CD8-positive, alpha-beta memory T cell (primary cell): ENCODE measurements around the gene F2RL2. TPM values are rescaled to one million over a fixed set of nuclear protein-coding genes. Genes with fewer than 3 reads are reported as not detected.

ENCODE experiments used
- CTCF ChIA-PET: fragments of 350-600 bp; sonication (Branson Sonifier 250); formaldehyde crosslinking; loops from one replicate; lab custom pipeline; 2021; ENCODE audit warnings: antibody characterized with exemption; lab: Charles Lee
- POLR2A ChIA-PET: fragments of 350-600 bp; sonication (Branson Sonifier 250); formaldehyde crosslinking; loops from one replicate; lab custom pipeline; 2021; ENCODE audit warnings: antibody characterized with exemption; lab: Charles Lee
- DNase-seq, 5 donors: peaks; one replicate each; pipeline versions ENCODE4 v3.0.0 to v3.0.0-alpha.2; 2020 to 2022; ENCODE audit warnings: mixed read lengths in 1 of 5
- H3K27ac ChIP-seq: one replicate; pipeline ENCODE4 v1.7.0; 2013; ENCODE audit warnings: low read depth, mild to moderate bottlenecking, low read length, moderate library complexity
- H3K27me3 ChIP-seq: 2 replicates; pipeline ENCODE4 v1.7.0; 2013; ENCODE audit warnings: low read length, mild to moderate bottlenecking; ENCODE audit not compliant: insufficient read depth, poor library complexity, severe bottlenecking
- H3K36me3 ChIP-seq: 2 replicates; pipeline ENCODE4 v1.7.0; 2013; ENCODE audit warnings: mild to moderate bottlenecking, low read length, moderate library complexity; ENCODE audit not compliant: insufficient read depth
- H3K4me1 ChIP-seq: 2 replicates; pipeline ENCODE4 v1.7.0; 2013; ENCODE audit warnings: mild to moderate bottlenecking, low read length, moderate library complexity; ENCODE audit not compliant: insufficient read depth
- H3K4me3 ChIP-seq: 2 replicates; pipeline ENCODE4 v1.7.0; 2013; ENCODE audit warnings: mild to moderate bottlenecking, low read length
- H3K9me3 ChIP-seq: 2 replicates; pipeline ENCODE4 v1.7.0; 2013; ENCODE audit warnings: mild to moderate bottlenecking, low read length
- H3K27ac Mint-ChIP-seq, 8 donors: one replicate each; pipeline ENCODE4 v1.8.0; 2020 to 2021; ENCODE audit warnings: mixed read lengths in 8 of 8, mild to moderate bottlenecking in 6 of 8, inconsistent platforms in 3 of 8, moderate library complexity in 3 of 8
- H3K27me3 Mint-ChIP-seq, 2 donors: one replicate each; pipeline ENCODE4 v1.8.0; 2020 to 2021; ENCODE audit warnings: mixed read lengths in 2 of 2, mild to moderate bottlenecking in 1 of 2, moderate library complexity in 1 of 2
- H3K36me3 Mint-ChIP-seq, 3 donors: one replicate each; pipeline ENCODE4 v1.8.0; 2020 to 2021; ENCODE audit warnings: mixed read lengths in 3 of 3, inconsistent platforms in 1 of 3, mild to moderate bottlenecking in 1 of 3
- H3K4me1 Mint-ChIP-seq, 3 donors: one replicate each; pipeline ENCODE4 v1.8.0; 2020 to 2021; ENCODE audit warnings: mixed read lengths in 3 of 3, inconsistent platforms in 1 of 3, mild to moderate bottlenecking in 1 of 3
- H3K4me3 Mint-ChIP-seq, 7 donors: one replicate each; pipeline ENCODE4 v1.8.0; 2020 to 2021; ENCODE audit warnings: mixed read lengths in 7 of 7, mild to moderate bottlenecking in 6 of 7, moderate library complexity in 4 of 7, inconsistent platforms in 2 of 7
- H3K9me3 Mint-ChIP-seq, 5 donors: one replicate each; pipeline ENCODE4 v1.8.0; 2020 to 2022; ENCODE audit warnings: mixed read lengths in 5 of 5, mild to moderate bottlenecking in 3 of 5, moderate library complexity in 2 of 5, inconsistent platforms in 1 of 5
- polyA plus RNA-seq: library from polyadenylated mRNA; unstranded; fragments of 300-500 nt; fragmentation: Illumina TruSeq; gene quantifications from one replicate; pipeline ENCODE4 v1.2.3, GENCODE V29; 2021
- total RNA-seq, 2 experiments: library from RNA; stranded (reverse); gene quantifications; one replicate each; pipeline ENCODE4 v1.2.3, GENCODE V29; 2021

The F2RL2 gene
- total and polyA plus RNA-seq, 3 experiments from 2014 or later: 0.15 to 0.49 TPM; not detected in 1

GRCh38 chr5:76660360-76660759 is 37.2 kb upstream of the F2RL2 start:
- Mint-ChIP-seq H3K36me3 (peaks cover 3 to 90% (median 37%) of the 10 kb centered on the region in 3 donors), H3K27me3 (no peaks in the 10 kb centered on the region), H3K9me3 (no peaks in the 10 kb centered on the region), H3K4me3 (no peak overlapping the region), H3K4me1 (peaks cover 0 to 2% (median 0%) of the 10 kb centered on the region in 3 donors), H3K27ac (no peak overlapping the region)
- DNase-seq: no peak
- CTCF ChIA-PET: interaction anchor here (1.0 kb wide), 1 partner anchor 115 kb away, joined by 3 read pairs; no protein-coding TSS in a partner anchor
- H3K4me1 ChIP-seq: no peaks in the 10 kb centered on the region
- H3K4me3 ChIP-seq: no peak overlapping the region
- POLR2A ChIA-PET: no interaction called here
- no peaks in the 10 kb centered on the region for H3K9me3 ChIP-seq
- H3K27ac ChIP-seq: no peak overlapping the region
- peaks cover 16% of the 10 kb centered on the region for H3K36me3 ChIP-seq
- no peaks in the 10 kb centered on the region for H3K27me3 ChIP-seq

DNA sequence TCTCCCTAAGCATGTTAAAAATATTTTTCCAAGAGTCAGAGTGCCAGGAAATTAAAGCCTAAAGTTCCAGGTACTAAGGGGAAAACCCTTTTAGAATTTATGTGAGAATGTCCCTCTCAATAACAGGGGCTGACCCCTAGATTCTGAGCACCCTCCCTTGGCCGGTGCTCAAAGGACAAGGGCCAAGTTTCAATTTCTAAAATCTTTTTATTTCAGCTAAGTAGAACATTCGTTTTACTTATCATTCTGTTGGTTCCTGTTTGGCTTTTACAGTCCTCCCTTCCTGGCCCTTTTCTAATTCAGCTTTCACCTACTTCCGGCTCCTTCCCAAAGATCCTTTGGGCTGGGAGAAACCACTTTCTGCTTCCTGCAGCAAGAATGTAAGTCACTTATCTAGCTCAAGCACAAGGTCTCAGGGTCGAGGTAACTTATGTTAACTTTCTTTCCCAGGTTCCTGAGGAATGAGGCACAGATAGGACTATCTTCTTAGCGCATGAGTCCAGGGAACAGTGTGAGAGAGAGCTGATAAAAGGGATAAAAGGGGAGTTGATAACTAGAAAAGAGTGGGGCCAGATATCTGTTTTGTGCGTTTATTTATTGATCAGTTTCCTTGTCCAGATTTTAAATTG is 34.6 kb upstream of the F2RL2 start:
- ChIA-PET CTCF (interaction anchor here (0.8 to 2.2 kb wide), 2 partner anchors 10 to 117 kb away, joined by 3 to 6 read pairs; no protein-coding TSS in a partner anchor), POLR2A (no interaction called here)
- no peak for DNase-seq
- Mint-ChIP-seq H3K27ac (peak overlapping the region in 2 of 8 donors; percentile 57 to 58), H3K4me1 (peaks cover 0 to 2% (median 0%) of the 10 kb centered on the region in 3 donors), H3K4me3 (no peak overlapping the region), H3K9me3 (no peaks in the 10 kb centered on the region), H3K36me3 (peaks cover 3 to 87% (median 42%) of the 10 kb centered on the region in 3 donors), H3K27me3 (no peaks in the 10 kb centered on the region)
- no peaks in the 10 kb centered on the region for H3K4me1 ChIP-seq
- H3K27me3 ChIP-seq: no peaks in the 10 kb centered on the region
- H3K4me3 ChIP-seq: no peak overlapping the region
- H3K27ac ChIP-seq: peak overlapping the region; percentile 5
- peaks cover 20% of the 10 kb centered on the region for H3K36me3 ChIP-seq
- H3K9me3 ChIP-seq: no peaks in the 10 kb centered on the region

- H3K27me3 ChIP-seq: no peaks in the 10 kb centered on the region
- DNase-seq: no peak
- H3K27ac Mint-ChIP-seq: peak overlapping the region in 2 of 8 donors; percentile 47 to 78
Observed at GRCh38 chr5:76657091-76657490, 33.9 kb upstream of the F2RL2 start.

DNA sequence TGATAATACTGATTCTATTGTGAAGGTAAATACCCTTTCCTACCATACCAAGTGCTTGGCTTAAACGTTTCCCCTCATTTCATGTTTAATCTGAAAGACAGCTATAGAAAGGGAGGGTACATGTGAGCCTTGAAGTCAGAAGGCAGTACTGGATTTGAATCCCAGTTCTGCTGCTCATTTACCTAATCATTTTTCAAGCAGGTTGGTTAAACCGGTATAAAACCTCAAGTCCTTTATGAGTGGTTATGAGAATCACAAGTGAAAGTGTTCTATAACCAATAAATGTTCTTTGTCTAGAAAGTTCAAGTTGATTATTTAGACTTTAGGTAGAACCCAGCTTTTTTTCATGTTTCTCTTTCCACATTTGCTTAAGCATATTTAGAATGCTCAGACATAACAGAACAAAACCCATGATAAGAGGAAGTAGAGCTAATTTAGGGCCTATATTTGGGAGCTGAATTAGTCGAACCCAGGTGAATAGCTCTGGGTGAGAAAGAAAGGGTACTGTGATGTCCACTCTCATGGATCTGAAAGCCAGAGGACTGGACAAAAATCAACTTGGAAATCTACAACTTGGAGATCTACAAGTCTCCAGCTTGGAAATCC is 29.7 kb upstream of the F2RL2 start:
- peaks cover 10 to 14% (median 12%) of the 10 kb centered on the region in 5 donors for H3K9me3 Mint-ChIP-seq
- Histone ChIP-seq H3K4me3 (no peak overlapping the region), H3K9me3 (peaks cover 4% of the 10 kb centered on the region), H3K36me3 (peaks cover 28% of the 10 kb centered on the region), H3K27me3 (no peaks in the 10 kb centered on the region), H3K4me1 (no peaks in the 10 kb centered on the region), H3K27ac (no peak overlapping the region)
- CTCF ChIA-PET: interaction anchor here (0.6 to 1.0 kb wide), 2 partner anchors 12 to 1348 kb away, joined by 3 read pairs; no protein-coding TSS in a partner anchor
- DNase-seq: no peak
- peaks cover 25 to 84% (median 36%) of the 10 kb centered on the region in 3 donors for H3K36me3 Mint-ChIP-seq
- H3K4me3 Mint-ChIP-seq: no peak overlapping the region
- POLR2A ChIA-PET: no interaction called here
- no peaks in the 10 kb centered on the region for H3K27me3 Mint-ChIP-seq
- H3K27ac Mint-ChIP-seq: peak overlapping the region in 4 of 8 donors; percentile 29 to 61 (median 55)
- H3K4me1 Mint-ChIP-seq: peaks cover 0 to 2% (median 0%) of the 10 kb centered on the region in 3 donors

More at GRCh38 chr5:76657091-76657490, 33.9 kb upstream of the F2RL2 start:
- H3K4me3 ChIP-seq: no peak overlapping the region
- no peak overlapping the region for H3K27ac ChIP-seq
- H3K4me1 ChIP-seq: no peaks in the 10 kb centered on the region
- CTCF ChIA-PET: interaction anchor here (1.5 kb wide), 1 partner anchor 117 kb away, joined by 4 read pairs; no protein-coding TSS in a partner anchor
- no peaks in the 10 kb centered on the region for H3K9me3 ChIP-seq
- peaks cover 3 to 87% (median 36%) of the 10 kb centered on the region in 3 donors for H3K36me3 Mint-ChIP-seq
- peaks cover 27% of the 10 kb centered on the region for H3K36me3 ChIP-seq
- no peaks in the 10 kb centered on the region for H3K9me3 Mint-ChIP-seq
- no peaks in the 10 kb centered on the region for H3K4me1 Mint-ChIP-seq
- H3K27me3 Mint-ChIP-seq: no peaks in the 10 kb centered on the region
- POLR2A ChIA-PET: no interaction called here
- H3K4me3 Mint-ChIP-seq: no peak overlapping the region

DNA sequence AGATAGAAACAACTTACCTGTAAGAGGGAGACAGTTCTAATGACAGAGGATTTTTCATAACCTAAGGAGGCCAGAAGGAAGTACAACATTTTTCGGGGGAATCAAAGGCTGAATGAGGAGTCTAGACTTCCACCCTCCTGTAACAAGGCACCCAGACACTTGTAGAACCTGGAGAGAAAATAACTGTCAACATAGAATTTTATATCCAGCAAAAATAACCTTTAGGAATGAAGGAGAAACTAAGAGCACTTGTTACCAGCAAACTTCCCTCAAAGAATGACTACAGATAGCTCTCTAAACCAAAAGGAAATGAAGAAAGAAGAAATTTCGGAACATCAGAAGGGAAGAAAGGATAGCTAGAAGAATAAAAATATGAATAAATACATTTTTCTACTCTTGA is 25.9 kb upstream of the F2RL2 start:
- DNase-seq: no peak
- Mint-ChIP-seq H3K36me3 (peaks cover 36 to 87% (median 52%) of the 10 kb centered on the region in 3 donors), H3K4me3 (no peak overlapping the region), H3K27ac (peak overlapping the region in 1 of 8 donors; percentile 58), H3K9me3 (peaks cover 10 to 15% (median 12%) of the 10 kb centered on the region in 5 donors), H3K4me1 (peaks cover 0 to 2% (median 0%) of the 10 kb centered on the region in 3 donors), H3K27me3 (no peaks in the 10 kb centered on the region)
- H3K36me3 ChIP-seq: peaks cover 29% of the 10 kb centered on the region
- no peaks in the 10 kb centered on the region for H3K4me1 ChIP-seq
- no peak overlapping the region for H3K4me3 ChIP-seq
- no peak overlapping the region for H3K27ac ChIP-seq
- ChIA-PET CTCF (interaction anchor here (1.1 kb wide), 1 partner anchor 125 kb away, joined by 4 read pairs; no protein-coding TSS in a partner anchor), POLR2A (no interaction called here)
- no peaks in the 10 kb centered on the region for H3K27me3 ChIP-seq
- H3K9me3 ChIP-seq: peaks cover 6% of the 10 kb centered on the region

GRCh38 chr5:76643371-76643770 is 20.2 kb upstream of the F2RL2 start:
- peaks cover 41 to 89% (median 42%) of the 10 kb centered on the region in 3 donors for H3K36me3 Mint-ChIP-seq

GRCh38 chr5:76642390-76643040 is 19.3 kb upstream of the F2RL2 start:
- DNase-seq: no peak
- H3K9me3 ChIP-seq: no peaks in the 10 kb centered on the region
- Mint-ChIP-seq H3K4me3 (no peak overlapping the region), H3K4me1 (peaks cover 3 to 5% (median 5%) of the 10 kb centered on the region in 3 donors), H3K36me3 (peaks cover 32 to 83% (median 36%) of the 10 kb centered on the region in 3 donors), H3K27me3 (peaks cover 0 to 2% of the 10 kb centered on the region in 2 donors), H3K27ac (peak overlapping the region in 1 of 8 donors; percentile 69), H3K9me3 (no peaks in the 10 kb centered on the region)
- ChIA-PET POLR2A (no interaction called here), CTCF (interaction anchor here (0.9 to 1.8 kb wide), 3 partner anchors 8 to 132 kb away, joined by 3 to 4 read pairs (median 3); no protein-coding TSS in a partner anchor)
- H3K4me3 ChIP-seq: no peak overlapping the region
- H3K27me3 ChIP-seq: no peaks in the 10 kb centered on the region
- peaks cover 17% of the 10 kb centered on the region for H3K36me3 ChIP-seq
- no peak overlapping the region for H3K27ac ChIP-seq
- H3K4me1 ChIP-seq: no peaks in the 10 kb centered on the region

More at GRCh38 chr5:76643371-76643770, 20.2 kb upstream of the F2RL2 start:
- Histone ChIP-seq H3K27me3 (no peaks in the 10 kb centered on the region), H3K9me3 (peaks cover 6% of the 10 kb centered on the region), H3K27ac (no peak overlapping the region), H3K36me3 (peaks cover 26% of the 10 kb centered on the region), H3K4me1 (no peaks in the 10 kb centered on the region), H3K4me3 (no peak overlapping the region)
- H3K9me3 Mint-ChIP-seq: peaks cover 1 to 5% (median 3%) of the 10 kb centered on the region in 5 donors
- ChIA-PET CTCF (interaction anchor here (1.4 kb wide), 1 partner anchor 43 kb away, joined by 3 read pairs; no protein-coding TSS in a partner anchor), POLR2A (no interaction called here)
- H3K4me3 Mint-ChIP-seq: no peak overlapping the region
- H3K27me3 Mint-ChIP-seq: peaks cover 0 to 2% of the 10 kb centered on the region in 2 donors
- peaks cover 3 to 5% (median 5%) of the 10 kb centered on the region in 3 donors for H3K4me1 Mint-ChIP-seq
- no peak overlapping the region for H3K27ac Mint-ChIP-seq
- no peak for DNase-seq
